ENCODE data around the gene FIBP. TPM values are rescaled to one million over a fixed set of nuclear protein-coding genes. Genes with fewer than 3 reads are reported as not detected.

The FIBP gene
- total RNA-seq, result 10 to 100 TPM; 50.9 to 82.8 TPM

DNA sequence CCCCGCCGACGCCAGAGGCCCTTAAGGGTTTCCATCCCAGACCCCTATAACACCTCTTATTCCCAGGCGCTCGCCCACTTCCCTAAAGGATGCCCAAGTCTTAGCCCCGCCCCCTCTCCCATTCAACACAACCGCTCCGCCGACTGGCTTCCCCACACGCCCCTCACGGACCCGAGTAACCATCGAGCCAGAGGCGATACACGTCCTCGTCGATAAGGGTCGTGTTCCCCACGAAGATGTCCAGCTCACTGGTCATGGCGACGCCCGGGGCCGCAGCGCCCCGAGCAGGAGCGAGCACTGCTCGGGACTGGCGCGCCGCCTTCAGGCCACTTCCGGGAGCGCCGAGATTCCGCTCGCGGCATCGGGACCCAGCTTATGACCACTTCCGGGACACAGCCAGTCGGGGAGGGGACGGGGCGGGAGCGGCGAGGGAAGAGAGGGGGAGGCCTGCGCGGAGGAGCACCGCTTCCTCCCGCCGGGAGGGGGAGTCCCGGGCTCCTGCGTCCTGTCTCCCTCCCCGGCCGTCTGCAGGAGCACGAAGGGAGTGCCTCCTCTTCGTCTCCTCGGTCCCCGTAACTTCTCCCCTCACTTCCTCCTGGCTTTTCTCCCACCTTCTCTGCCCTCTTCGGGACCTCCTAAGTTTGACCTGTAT, at the start of gene FIBP:
FIBP (minus strand) TSS at position 309 of the 652 bp plus-strand sequence; CDS start at position 256, 53 bp downstream.
- Histone ChIP-seq H3K27me3 (no peaks in the 10 kb centered on the region), H3K4me3 (peak within 1 kb of the TSS; percentile 64 to 73), H3K36me3 (peaks cover 24% of the 10 kb centered on the region), H3K27ac (peak within 1 kb of the TSS; percentile 96 to 100), H3K4me1 (peaks cover 0 to 66% of the 10 kb centered on the region in 2 donors), H3K9me3 (no peaks in the 10 kb centered on the region)
- peak; percentile 98 for DNase-seq (ENCODE audit: low spot score)
- TF ChIP-seq, protein P1, sequence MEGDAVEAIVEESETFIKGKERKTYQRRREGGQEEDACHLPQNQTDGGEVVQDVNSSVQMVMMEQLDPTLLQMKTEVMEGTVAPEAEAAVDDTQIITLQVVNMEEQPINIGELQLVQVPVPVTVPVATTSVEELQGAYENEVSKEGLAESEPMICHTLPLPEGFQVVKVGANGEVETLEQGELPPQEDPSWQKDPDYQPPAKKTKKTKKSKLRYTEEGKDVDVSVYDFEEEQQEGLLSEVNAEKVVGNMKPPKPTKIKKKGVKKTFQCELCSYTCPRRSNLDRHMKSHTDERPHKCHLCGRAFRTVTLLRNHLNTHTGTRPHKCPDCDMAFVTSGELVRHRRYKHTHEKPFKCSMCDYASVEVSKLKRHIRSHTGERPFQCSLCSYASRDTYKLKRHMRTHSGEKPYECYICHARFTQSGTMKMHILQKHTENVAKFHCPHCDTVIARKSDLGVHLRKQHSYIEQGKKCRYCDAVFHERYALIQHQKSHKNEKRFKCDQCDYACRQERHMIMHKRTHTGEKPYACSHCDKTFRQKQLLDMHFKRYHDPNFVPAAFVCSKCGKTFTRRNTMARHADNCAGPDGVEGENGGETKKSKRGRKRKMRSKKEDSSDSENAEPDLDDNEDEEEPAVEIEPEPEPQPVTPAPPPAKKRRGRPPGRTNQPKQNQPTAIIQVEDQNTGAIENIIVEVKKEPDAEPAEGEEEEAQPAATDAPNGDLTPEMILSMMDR (IDR thresholded peaks at IDR 0.05), result peak; percentile 82 to 87

DNA sequence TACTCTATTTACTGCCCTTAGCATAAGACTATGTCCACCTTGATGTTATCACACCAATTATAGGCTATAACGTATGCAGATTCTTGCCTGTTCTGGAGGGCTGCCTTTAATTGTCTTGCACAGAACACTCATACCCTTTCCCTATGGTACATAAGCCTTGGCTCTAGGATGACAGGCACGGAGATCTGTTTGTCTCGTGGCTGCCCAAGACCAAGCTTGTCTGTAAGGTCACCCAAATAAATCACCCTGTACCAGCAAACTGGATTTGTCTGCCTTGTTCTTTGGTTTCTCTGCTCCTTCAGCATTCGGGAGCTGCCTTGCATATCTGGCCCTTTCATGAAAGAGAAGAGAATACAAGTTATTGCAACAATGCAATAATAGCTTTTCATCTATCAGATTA, 49.5 kb upstream of the FIBP start:
- Histone ChIP-seq H3K4me3 (no peak overlapping the region), H3K36me3 (no peaks in the 10 kb centered on the region), H3K27ac (no peak overlapping the region), H3K4me1 (no peaks in the 10 kb centered on the region), H3K9me3 (no peaks in the 10 kb centered on the region), H3K27me3 (no peaks in the 10 kb centered on the region)
- DNase-seq (ENCODE audit: low spot score), result no peak
- TF ChIP-seq, protein P1 (IDR thresholded peaks at IDR 0.05), result no peak

DNA sequence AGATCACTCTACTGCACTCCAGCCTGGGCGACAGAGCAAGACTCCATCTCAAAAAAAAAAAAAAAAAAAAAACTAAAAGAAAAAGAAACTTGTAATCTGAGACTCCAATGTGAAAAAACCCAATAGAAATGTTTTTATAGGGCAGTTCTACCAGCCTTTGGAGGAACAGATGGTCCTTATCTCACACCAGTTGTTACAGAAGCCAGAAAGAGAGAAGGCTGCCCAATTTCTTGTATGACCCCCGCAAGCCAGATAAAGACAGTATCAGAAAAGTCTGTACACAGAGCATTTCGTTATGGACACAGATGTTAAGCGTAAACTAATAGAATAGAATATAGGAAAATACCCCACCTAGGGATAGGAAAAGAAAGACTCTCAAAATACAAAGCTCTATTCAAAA, 45.7 kb upstream of the FIBP start:
- TF ChIP-seq, protein P1 (IDR thresholded peaks at IDR 0.05), result no peak
- Histone ChIP-seq H3K9me3 (no peaks in the 10 kb centered on the region), H3K4me1 (no peaks in the 10 kb centered on the region), H3K36me3 (no peaks in the 10 kb centered on the region), H3K27me3 (no peaks in the 10 kb centered on the region), H3K27ac (no peak overlapping the region), H3K4me3 (no peak overlapping the region)
- no peak for DNase-seq (ENCODE audit: low spot score)

- H3K27me3 ChIP-seq, result no peaks in the 10 kb centered on the region
- no peak for DNase-seq (ENCODE audit: low spot score)
- TF ChIP-seq, protein P1 (IDR thresholded peaks at IDR 0.05), result no peak
- H3K9me3 ChIP-seq, result no peaks in the 10 kb centered on the region
- no peaks in the 10 kb centered on the region for H3K36me3 ChIP-seq
- no peak overlapping the region for H3K27ac ChIP-seq
- no peak overlapping the region for H3K4me3 ChIP-seq
- H3K4me1 ChIP-seq, result no peaks in the 10 kb centered on the region
Observed at GRCh38 chr11:65932558-65932919, 44.3 kb upstream of the FIBP start.

GRCh38 chr11:65931773-65932557, 43.7 kb upstream of the FIBP start:
- Histone ChIP-seq H3K9me3 (no peaks in the 10 kb centered on the region), H3K36me3 (no peaks in the 10 kb centered on the region), H3K4me1 (no peaks in the 10 kb centered on the region), H3K4me3 (no peak overlapping the region), H3K27ac (no peak overlapping the region), H3K27me3 (no peaks in the 10 kb centered on the region)
- no peak for DNase-seq (ENCODE audit: low spot score)
- TF ChIP-seq, protein P1 (IDR thresholded peaks at IDR 0.05), result no peak

All from right atrium auricular region (tissue), 2 donors.